ENCODE measurements around the gene BST1. TPM values are rescaled to one million over a fixed set of nuclear protein-coding genes. Genes with fewer than 3 reads are reported as not detected.

BST1 gene
- polyA plus RNA-seq: 10 to 100 TPM in 1 of 3 donors, 1 to 10 TPM in 2; 1.2 to 15.6 (median 8.0) TPM

GRCh38 chr4:15702941-15703403, at the start of gene BST1:
Gene BST1 (plus strand): TSS chr4:15703065. CDS start chr4:15703145, 80 bp downstream.
- no peak within 1 kb of the TSS for H3K27ac ChIP-seq (ENCODE audit: low read depth, low read length)
- WGBS, 3 donors: 1 to 3% (median 2%) methylated on average over 35 to 43 of the region's 43 CpGs

- no peak overlapping the region for H3K27ac ChIP-seq (ENCODE audit: low read depth, low read length)
- WGBS, 3 donors: 11 to 28% (median 18%) methylated on average over 4 of the region's 4 CpGs
These were observed 49.4 kb upstream of the BST1 start for GRCh38 chr4:15653420-15653819.

GRCh38 chr4:15653864-15654592, 48.8 kb upstream of the BST1 start:
- WGBS, 3 donors: 0 to 2% (median 1%) methylated on average over 7 of the region's 7 CpGs
- H3K27ac ChIP-seq (ENCODE audit: low read depth, low read length): no peak overlapping the region

GRCh38 chr4:15654593-15655222, 48.2 kb upstream of the BST1 start:
- WGBS, 3 donors: 0% methylated on average over 44 to 66 of the region's 66 CpGs
- H3K27ac ChIP-seq (ENCODE audit: low read depth, low read length): peak overlapping the region; percentile 83

GRCh38 chr4:15655223-15656037, 47.4 kb upstream of the BST1 start, which contains the start of gene FBXL5:
Gene FBXL5 (minus strand): TSS chr4:15655357. CDS start chr4:15655287, 70 bp downstream.
- WGBS, 3 donors: 3 to 5% (median 4%) methylated on average over 68 to 85 of the region's 85 CpGs
- peak within 1 kb of the TSS; percentile 89 for H3K27ac ChIP-seq (ENCODE audit: low read depth, low read length)

- 62 to 67% (median 64%) methylated on average over 12 of the region's 12 CpGs for WGBS, 3 donors
- H3K27ac ChIP-seq (ENCODE audit: low read depth, low read length): peak overlapping the region; percentile 89
These were observed 46.8 kb upstream of the BST1 start for GRCh38 chr4:15656038-15656470.

- H3K27ac ChIP-seq (ENCODE audit: low read depth, low read length): no peak overlapping the region
These were observed 45.5 kb upstream of the BST1 start for GRCh38 chr4:15657366-15657765.

- no peak overlapping the region for H3K27ac ChIP-seq (ENCODE audit: low read depth, low read length)
- WGBS, 3 donors: 72 to 91% (median 72%) methylated on average over 4 of the region's 4 CpGs
These were observed 44.6 kb upstream of the BST1 start for GRCh38 chr4:15658136-15658770.

- 77 to 98% (median 90%) methylated on average over 2 of the region's 2 CpGs for WGBS, 3 donors
- no peak overlapping the region for H3K27ac ChIP-seq (ENCODE audit: low read depth, low read length)
These were observed 44.1 kb upstream of the BST1 start for GRCh38 chr4:15658781-15659180.

GRCh38 chr4:15659768-15660570, 42.9 kb upstream of the BST1 start:
- H3K27ac ChIP-seq (ENCODE audit: low read depth, low read length): no peak overlapping the region
- WGBS, 3 donors: 78 to 97% (median 80%) methylated on average over 5 of the region's 5 CpGs

GRCh38 chr4:15665753-15666365, 37.0 kb upstream of the BST1 start:
- H3K27ac ChIP-seq (ENCODE audit: low read depth, low read length): no peak overlapping the region
- 64 to 89% (median 69%) methylated on average over 3 of the region's 3 CpGs for WGBS, 3 donors

GRCh38 chr4:15667006-15667405, 35.9 kb upstream of the BST1 start:
- WGBS, 3 donors: 89 to 96% (median 95%) methylated on average over 4 of the region's 4 CpGs
- H3K27ac ChIP-seq (ENCODE audit: low read depth, low read length): no peak overlapping the region

- WGBS, 3 donors: 77 to 83% (median 83%) methylated on average over 1 of the region's 1 CpG
- no peak overlapping the region for H3K27ac ChIP-seq (ENCODE audit: low read depth, low read length)
These were observed 34.1 kb upstream of the BST1 start for GRCh38 chr4:15668566-15669435.

- WGBS, 3 donors: 87 to 97% (median 92%) methylated on average over 2 to 3 of the region's 3 CpGs
- H3K27ac ChIP-seq (ENCODE audit: low read depth, low read length): no peak overlapping the region
These were observed 32.3 kb upstream of the BST1 start for GRCh38 chr4:15670576-15670975.

- no peak overlapping the region for H3K27ac ChIP-seq (ENCODE audit: low read depth, low read length)
- WGBS, 3 donors: 83 to 98% (median 85%) methylated on average over 3 of the region's 3 CpGs
These were observed 30.8 kb upstream of the BST1 start for GRCh38 chr4:15672101-15672500.

- no peak overlapping the region for H3K27ac ChIP-seq (ENCODE audit: low read depth, low read length)
- 89 to 97% (median 95%) methylated on average over 1 of the region's 1 CpG for WGBS, 3 donors
These were observed 29.5 kb upstream of the BST1 start for GRCh38 chr4:15673337-15673736.
